HG02623 (cell line): ENCODE measurements around the gene CCDC188.
A peak's percentile ranks its signal among the peaks of the same experiment; 100 is the strongest.

Experiments
- ATAC-seq: cut with Tn5 transposase; IDR thresholded peaks from one replicate; pipeline ENCODE4 v1.9.1; 2021; ENCODE audit warnings: moderate library complexity; ENCODE audit not compliant: unreplicated experiment

Gene CCDC188

DNA sequence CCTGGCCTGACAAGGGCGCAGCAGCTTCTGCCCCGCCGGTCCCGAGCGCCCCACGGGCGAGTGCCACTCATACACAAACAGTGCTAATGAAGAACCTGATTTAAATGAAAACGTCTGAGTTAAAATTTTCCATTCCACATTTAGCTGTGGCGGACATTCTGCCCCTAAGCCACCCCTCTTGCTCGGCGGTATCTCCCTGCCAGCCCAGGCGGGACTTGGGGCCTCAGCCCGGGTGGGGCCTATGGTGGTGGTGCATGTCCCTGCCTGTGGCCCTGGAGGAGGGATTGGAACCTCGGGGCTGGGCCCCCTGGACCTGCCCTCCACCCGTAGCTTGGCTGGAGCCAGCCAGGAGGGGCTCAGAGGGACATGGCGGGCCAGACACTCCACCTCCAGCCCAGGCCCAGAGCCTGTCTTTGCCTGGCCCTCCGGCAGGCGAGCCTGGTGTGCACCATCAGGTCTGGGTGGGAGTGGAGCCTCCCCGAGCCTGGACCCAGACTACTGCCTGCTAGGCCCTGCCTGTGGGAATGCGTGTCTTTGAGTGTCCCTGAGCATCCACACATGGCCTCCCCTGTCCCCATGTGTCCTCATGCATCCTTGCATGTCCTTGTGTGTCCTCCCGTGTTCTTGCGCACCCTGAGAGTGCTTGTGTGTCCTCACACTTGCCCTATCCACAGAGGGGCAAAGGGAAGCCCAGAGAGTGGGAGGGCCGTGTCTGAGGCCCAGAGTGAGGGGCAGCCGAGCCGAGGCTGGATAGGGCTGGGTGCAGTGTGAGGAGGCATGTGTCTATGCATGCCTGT lies 14.9 kb downstream of the CCDC188 start:
- no peak for ATAC-seq

DNA sequence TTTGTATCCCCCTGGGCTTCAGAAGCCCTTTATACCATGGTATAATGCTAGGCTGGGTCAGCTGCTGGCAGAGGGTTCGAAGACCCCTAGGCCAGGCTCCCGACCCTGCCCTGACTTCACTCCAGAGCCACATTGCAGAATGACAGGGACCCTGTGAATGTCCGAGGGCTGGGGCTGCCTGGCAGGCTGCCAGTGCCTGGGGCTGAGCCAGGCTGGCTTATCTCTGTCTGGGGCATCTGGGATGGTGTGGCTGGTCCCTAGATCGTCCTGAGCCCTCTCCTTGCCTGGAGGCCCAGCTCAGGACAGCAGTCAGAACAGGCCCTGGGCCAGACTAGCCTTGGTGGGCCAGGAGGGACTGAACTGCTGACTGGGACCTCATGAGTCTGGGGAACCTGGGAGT lies 15.6 kb downstream of the CCDC188 start:
- no peak for ATAC-seq

DNA sequence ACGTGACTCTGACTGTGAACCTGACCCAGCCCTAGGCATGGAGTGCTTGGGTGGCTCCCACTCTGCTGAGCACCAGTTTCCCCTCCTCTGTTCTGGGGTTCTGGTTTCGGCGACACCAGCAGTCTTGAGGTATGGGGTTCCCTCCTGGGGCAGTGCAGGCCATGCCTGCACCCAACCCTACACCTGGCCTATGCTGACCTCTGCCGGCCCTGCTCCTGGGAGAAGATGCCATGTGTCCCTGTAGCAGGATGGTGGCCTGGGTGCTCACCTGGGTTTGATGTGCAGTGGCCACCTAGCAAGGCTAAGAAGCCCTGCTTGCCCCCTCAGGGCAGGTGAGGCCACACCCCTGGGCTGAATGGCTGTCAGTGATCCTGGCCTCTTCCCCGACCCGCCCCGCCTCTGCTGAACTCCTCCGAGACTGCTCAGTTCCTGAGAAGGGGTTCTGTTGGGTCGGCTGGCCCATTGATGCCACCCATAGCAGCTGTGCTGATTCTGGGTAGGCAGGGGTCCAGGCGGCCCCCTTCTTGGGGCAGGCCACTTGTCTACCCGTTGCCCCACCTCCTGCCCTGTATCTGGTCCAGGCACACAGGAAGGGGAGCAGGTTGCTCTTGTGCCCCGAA lies 16.8 kb downstream of the CCDC188 start:
- ATAC-seq: no peak

DNA sequence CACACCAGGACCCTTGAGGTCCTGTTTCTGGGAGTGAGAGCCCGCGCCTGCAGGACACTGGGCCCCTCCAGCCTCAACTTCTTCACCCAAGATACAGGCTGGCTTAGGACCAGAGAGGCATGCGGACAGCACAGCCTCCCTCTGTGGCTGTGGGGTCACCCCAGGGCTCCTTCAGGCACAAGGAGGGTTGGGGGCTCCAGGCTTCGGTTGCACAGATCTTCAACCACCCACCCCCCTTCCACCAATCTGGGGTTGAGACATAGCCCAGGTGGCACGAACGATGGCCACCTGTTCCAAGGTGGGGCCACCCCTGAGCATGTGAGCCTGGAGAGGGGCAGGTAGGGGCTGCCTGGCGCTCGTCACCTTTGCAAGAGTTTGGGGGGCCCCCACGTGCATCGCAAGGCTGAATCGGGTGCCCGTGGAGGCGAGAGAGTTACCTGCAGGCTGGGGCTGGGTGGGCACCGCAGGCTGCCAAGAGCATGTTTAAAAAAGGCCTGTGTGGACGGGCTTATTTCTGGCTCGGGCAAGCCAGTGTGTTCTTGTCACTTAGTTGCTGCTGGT lies 18.1 kb downstream of the CCDC188 start:
- ATAC-seq: no peak

DNA sequence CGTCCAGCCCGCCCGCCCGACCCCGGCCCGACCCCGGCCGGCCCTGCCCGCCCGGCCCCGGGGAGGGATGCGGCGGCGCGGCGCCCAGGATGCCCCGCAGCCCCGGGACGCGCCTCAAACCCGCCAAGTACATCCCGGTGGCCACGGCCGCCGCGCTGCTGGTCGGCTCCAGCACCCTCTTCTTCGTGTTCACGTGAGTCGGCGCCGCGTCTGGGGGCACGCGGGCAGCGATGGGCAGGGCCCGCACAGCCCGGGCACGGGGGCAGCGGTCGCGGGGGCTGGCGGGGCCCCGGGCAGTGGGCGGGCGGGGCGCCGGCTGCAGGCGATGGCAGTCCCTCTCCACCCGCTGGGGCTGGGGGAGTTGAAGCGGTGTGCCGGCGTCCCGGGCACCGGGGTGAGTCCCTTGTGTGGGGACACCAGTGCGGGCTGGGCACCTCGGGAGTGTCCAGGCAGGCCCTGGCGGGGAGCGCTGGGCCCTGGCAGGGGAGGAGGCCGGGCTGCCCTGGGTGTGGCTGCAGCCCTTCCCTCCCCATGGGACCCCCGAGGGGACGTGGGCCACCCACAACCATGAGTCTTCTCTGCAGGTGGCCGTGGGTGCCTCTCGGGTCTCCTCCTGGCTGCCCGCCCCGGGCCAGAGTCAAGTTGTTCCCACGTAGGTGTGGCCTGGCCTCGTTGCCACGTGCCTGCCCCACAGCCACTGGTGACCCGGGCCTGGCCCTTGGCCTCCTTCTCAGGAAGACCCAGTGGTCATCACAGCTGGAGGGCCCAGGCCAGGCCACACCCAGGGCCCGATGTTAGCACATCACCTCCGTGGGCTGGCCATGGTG lies 18.8 kb downstream of the CCDC188 start:
- ATAC-seq: no peak

DNA sequence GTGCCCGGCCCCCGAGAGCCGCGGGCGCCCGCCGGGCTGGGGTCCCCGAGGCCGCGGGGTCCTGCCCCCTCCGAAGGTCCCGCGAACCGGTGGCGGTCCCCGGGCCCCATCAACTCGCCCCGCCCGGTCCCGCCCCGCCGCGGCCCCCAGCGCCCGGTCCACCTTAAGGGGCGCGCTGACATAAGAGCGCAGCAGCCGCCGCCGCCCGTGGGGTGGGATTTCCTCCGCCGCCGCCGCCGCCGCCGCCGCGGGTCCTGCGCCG lies 19.3 kb downstream of the CCDC188 start, which contains the start of gene ZDHHC8:
TSS of gene ZDHHC8 (plus strand) at position 208 of the 262 bp plus-strand sequence. CDS start 144 bp downstream, outside the sequence.
- peak; percentile 34 for ATAC-seq

DNA sequence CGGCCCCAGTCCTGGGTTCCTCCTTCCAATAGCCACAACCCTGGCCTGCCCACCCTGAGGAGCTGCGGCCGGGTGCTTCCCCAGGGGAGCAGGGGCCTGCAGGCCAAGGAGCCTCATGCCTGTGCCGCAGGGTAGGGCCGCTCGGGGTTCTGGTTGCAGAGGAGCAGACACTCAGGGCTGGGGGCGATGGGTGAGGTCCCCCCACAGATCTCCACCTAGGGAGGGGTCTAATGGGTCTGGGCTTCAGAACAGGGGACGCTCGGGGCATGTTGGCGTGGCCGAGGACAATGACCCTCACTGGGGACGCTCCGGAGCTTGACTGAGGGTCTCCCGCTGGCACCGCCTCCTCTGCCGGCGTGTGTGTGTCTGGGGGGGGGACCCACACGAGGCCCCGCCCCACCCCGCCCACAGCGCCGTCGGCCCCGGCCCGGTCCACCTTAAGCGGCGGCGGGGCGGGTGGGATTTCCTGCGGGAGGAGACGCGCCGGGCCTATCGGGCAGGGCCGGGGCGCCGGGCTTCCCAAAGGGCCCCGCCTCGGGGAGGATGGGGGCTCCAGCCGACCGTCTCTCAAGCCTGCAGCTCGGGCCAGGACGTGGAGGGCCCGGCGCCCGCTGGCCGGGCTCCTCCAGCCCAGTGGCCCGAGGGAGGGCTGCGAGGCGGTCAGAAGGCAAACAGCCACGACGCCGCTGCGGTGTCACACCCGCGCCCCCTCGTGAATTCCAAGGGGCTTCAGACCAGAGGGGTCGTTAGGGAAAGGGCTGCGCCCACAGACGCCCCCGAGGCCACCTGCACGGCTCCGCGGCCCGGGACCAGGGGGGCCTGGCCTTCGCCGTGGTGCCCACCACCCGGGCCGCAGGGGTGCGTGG lies 19.9 kb downstream of the CCDC188 start:
- peak; percentile 60 for ATAC-seq

DNA sequence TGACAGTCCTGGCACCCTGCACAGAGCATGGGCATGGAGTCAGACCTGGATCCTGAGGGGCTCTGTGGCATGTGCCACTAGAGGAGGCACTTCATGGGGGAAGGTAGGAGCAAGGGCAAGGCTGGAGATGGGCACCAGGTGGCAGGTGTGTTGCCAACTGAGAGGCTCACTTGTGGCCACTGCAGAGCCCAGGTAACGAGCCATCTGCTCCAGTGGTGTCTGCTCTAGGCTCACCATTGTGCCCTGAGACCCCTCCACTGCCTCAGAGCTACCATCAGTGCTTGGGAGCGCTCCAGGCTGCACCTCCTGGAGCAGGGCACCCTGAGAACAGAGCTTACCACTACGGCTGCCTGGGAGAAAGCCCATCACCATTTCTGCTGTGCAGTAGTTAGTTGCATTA lies 20.5 kb downstream of the CCDC188 start:
- no peak for ATAC-seq

DNA sequence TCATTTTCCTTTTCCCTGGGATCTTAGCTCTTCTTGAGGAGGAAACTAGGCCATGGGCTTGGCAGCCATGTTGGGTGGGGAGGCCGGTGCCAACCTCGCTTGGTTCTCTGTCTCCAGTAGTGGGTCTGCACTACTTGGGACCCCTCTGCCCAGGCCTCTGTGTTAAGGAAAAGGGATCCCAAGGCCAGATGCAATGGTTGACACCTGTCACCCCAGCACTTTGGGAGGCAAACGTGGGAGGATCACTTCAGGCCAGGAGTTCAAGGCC lies 21.2 kb downstream of the CCDC188 start:
- no peak for ATAC-seq

DNA sequence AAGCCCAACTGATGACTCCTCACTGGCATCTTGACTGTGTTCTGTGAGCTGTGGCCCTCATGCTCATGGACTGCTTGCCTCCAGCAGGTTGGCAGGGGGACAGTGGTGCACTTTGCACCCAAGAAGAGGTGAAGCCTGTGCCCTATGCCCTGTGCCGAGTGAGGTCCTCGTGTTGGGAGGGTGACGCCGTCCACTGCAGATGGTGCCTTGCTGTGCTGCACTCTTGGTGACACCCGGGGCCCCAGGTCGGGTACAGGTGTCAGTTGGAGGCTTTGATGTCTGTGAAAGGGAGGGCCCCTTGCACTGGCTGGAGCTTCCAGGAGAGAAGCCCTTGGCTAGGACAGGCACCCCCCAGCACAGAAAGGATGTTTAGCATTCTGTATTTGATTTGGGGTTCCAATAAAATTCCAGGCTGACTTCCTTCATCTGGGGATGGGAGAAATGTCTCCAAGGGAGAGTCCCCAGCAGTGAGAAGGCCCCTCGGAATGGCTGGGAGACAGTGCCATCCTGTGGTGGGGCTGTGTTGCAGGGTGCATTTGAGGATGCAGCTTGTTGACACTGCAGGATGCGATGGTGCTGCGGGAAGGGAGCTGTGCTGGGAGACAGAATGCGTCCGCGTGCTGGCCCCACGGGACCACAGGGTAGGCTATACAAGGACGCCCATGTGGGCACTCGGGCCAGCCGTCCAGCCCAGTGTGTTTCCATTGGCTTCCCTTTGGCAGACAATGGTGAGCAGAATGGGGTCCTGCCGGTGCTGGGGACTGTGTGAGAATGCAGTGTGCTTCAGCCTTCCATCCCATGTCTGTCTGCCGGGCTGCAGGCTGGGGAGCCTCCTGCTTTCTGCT lies 21.7 kb downstream of the CCDC188 start:
- ATAC-seq: no peak

DNA sequence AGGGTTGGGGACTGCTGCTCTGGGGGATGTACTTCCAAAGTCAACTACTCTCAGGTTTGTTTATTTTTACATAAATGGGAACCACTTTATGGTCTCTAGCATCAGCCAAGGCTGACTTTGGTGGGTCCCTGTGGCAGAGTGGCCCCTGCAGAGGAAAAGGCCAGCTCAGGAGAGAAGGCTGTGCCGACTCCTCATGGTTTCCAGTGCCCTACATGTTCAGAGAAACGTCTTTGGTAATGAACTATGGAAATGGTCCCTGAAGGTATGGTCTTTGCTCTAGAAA lies 22.3 kb downstream of the CCDC188 start:
- no peak for ATAC-seq

DNA sequence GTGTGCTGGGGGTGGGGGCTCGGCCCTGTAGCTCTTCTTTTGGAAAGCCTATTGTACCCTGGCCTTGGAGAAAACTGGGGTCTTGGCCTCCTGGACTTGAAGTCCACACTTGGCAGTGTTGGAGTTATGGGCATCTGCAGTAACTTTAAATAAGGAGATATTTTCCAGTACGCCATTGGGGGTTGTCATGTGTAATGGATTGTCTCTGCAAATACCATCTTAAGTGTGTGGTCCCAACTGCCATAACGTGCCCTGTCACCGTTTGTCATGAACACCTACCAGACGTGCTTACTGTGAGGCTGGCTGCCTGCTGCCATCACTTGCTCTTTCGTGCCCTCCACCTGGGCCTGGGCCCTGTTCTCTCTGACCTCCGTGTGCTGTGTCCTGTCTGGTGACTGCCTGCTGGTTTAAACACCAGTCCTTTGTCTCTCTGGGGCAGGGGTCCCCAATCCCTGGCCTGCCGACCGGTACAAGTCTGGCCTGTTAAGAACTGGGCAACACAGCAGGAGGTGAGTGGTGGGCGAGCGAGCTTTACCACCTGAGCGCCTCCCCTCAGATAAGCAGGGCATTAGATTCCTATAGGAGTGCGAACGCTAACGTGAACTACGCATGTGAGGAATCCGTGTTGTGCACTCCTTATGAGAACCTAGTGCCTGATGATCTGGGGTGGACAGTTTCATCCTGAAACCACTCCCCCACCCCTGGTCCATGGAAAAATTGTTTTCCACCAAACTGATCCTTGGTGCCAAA lies 22.8 kb downstream of the CCDC188 start:
- no peak for ATAC-seq

DNA sequence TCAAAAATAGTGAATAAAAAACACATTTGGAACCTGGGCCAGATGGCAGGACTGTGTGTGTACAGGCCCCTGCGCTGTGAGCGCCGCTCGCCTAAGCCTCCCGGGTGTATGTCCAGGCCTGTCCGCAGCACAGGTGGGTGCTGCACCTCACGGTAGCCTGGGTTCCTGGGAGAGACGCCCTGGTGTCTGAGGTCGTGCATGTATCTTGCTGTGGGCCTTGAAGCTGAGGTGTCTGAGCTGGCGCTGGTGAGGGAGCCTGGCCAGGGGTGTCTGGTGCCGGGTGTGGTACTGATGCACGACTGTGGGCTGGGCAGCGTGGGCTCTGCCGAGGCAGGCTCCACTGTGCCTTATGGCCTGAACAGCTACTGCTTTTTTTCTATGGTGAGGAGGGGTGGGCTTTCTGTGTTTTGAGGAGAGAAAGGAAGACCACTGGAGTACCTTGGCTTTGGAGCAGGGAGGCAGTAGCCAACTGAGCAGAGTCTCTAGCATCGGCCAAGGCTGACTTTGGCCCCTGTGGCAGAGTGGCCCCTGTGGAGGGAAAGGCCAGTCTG lies 23.5 kb downstream of the CCDC188 start:
- no peak for ATAC-seq

DNA sequence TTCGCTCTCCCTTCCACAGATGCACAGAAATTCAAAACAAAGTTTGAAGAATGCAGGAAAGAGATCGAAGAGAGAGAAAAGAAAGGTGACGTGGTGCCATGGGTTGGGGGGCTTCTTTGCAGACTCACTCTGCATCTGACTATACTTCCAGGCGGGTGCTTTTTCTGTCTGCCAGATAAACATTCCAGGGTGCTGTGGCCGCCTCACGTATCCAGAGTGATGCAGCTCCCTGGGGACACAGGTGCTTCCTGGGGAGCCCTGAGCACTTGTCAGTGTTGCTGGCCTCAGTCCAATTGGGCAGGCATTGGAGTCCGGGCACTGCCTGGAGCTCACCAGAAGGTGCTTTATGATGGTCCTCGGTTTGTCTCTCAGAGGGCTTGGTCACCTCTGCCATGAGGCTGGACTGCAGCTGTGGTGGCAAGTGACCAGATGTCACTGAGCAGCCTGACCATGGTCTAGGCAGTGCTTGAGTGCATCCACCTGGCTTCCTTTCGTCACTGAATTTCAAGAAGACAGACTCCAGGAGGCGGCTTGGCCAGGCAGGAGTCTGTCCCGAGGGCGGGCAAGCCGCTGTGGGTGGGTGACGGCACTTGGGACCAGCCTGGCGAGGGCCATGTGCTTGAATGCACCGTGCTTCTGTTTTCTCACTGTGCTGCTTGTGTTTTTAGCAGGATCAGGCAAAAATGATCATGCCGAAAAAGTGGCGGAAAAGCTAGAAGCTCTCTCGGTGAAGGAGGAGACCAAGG lies 24.4 kb downstream of the CCDC188 start:
- no peak for ATAC-seq

DNA sequence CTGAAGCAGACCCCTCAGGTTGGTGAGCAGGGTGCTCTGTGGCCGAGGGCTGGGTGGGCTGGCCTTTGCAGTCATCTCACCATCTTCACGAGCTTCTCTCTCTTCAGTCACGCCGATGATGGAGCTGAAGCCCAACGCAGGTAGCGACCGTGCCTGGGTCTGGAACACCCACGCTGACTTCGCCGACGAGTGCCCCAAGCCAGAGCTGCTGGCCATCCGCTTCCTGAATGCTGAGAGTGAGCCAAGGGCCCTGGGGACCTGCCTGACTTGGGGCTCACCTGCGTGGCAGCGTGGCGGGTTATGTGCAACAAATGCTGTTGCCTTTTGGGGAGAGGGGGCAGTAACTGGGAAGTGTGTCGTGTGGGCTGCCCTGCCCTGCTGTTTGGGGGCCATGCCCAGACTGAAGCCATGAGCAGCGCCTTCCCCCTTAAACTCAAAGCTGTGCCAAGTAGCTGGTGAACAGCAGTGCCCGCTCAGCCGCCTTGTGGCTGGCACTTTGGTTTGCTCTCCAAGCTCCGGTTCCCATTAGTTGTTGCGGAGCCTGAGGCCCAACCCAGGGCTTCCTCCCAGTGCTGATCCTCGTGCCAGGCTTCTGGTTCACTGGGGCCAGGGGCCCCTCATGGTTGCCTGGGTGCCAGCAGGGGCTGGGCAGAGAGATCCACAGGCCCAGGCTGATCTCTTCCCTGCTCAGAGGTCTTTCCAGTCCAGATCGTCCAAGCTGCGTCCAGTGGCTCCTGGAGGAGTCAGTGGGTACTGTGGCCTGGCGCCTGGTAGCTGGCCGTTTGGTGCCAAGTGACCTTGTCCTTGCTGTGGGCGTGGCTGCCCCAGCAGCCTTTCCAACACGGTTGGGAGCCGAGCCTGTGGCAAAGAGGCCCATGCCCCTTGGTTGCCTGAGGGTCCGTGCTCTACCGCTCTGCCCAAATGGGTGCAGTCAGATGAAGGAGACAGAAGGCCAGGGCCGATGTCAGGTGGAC lies 25.4 kb downstream of the CCDC188 start:
- no peak for ATAC-seq

DNA sequence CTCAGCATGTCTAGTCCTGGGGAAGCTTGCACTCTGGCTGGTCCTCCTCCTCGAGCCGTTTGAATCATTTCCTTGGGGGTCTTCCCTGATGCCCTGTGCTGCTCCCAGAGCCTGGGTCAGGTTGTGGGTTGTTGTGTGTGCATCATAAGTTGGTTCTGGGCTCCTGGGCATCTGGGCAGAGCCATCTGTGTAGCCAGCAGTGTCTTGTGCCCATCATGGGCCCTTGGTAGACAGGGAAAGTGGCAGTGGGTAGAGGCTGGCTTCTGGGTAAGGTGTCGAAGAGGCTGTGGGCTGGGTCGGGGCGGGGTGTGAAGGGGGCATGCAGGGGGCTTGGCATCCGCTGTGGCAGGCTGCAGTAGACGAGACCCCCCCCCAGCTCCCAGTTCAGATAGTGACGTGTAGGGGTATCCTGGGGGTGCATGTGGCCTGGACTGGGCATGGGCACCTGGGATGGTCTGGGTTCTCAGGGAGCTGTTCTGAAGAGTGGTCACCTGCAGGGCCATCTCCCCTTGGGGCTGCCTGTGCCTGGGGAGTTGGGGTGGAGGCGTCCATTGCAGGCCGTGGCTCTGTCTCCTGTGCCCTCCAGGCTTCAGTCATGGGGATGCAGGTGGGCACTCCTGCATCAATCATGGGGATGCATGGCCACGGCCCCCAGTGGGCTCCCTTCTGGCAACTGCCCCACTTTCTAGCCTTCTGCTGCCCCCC lies 26.6 kb downstream of the CCDC188 start:
- no peak for ATAC-seq
